ENCODE measurements around the gene ANO8. TPM values are rescaled to one million over a fixed set of nuclear protein-coding genes. Genes with fewer than 3 reads are reported as not detected.

ANO8 gene
- total RNA-seq, 4 donors from 2014 or later: 1.3 to 6.2 (median 4.2) TPM

GRCh38 chr19:17327068-17327653 lies 7.5 kb downstream of the ANO8 start:
- Histone ChIP-seq H3K27me3 (peaks cover 30% of the 10 kb centered on the region), H3K27ac (no peak overlapping the region), H3K4me1 (peaks cover 0 to 63% (median 10%) of the 10 kb centered on the region in 3 donors), H3K36me3 (peaks cover 0 to 41% of the 10 kb centered on the region in 2 donors), H3K9me3 (no peaks in the 10 kb centered on the region), H3K4me3 (no peak overlapping the region)
- TF ChIP-seq POLR2AphosphoS5 (IDR thresholded peaks at IDR 0.05) (no peak), EP300 (IDR thresholded peaks at IDR 0.05) (no peak), POLR2A (IDR thresholded peaks at IDR 0.05) (no peak), CTCF (IDR thresholded peaks at IDR 0.05) (no peak)
- 100% methylated on average over 1 of the region's 27 CpGs; no CpG with 5 or more reads in 1 of the 2 donors for WGBS, 2 donors (ENCODE audit: low coverage in 1 of 2)
- ATAC-seq: no peak

GRCh38 chr19:17326595-17326966 lies 8.1 kb downstream of the ANO8 start:
- H3K4me3 ChIP-seq: no peak overlapping the region

GRCh38 chr19:17325881-17326594 lies 8.6 kb downstream of the ANO8 start:
- WGBS, 2 donors (ENCODE audit: low coverage in 1 of 2): 79 to 80% methylated on average over 8 to 13 of the region's 17 CpGs
- peak overlapping the region in 1 of 4 donors; percentile 20 for H3K27ac ChIP-seq

More at GRCh38 chr19:17326595-17326966, 8.1 kb downstream of the ANO8 start:
- Histone ChIP-seq H3K36me3 (peaks cover 0 to 47% of the 10 kb centered on the region in 2 donors), H3K27ac (no peak overlapping the region), H3K4me1 (peaks cover 0 to 63% (median 10%) of the 10 kb centered on the region in 3 donors), H3K9me3 (no peaks in the 10 kb centered on the region), H3K27me3 (peaks cover 30% of the 10 kb centered on the region)
- no peak for ATAC-seq
- no peak for TF ChIP-seq POLR2AphosphoS5 (IDR thresholded peaks at IDR 0.05)
- TF ChIP-seq CTCF (IDR thresholded peaks at IDR 0.05): no peak
- no peak for TF ChIP-seq EP300 (IDR thresholded peaks at IDR 0.05)
- TF ChIP-seq POLR2A (IDR thresholded peaks at IDR 0.05): no peak
- whole genome bisulfite sequencing, 2 donors (ENCODE audit: low coverage in 1 of 2): 60 to 80% methylated on average over 1 to 10 of the region's 11 CpGs

GRCh38 chr19:17325133-17325532 lies 9.5 kb downstream of the ANO8 start:
- Histone ChIP-seq H3K9me3 (no peaks in the 10 kb centered on the region), H3K27ac (no peak overlapping the region), H3K4me3 (no peak overlapping the region), H3K36me3 (peaks cover 0 to 48% of the 10 kb centered on the region in 2 donors), H3K4me1 (peaks cover 0 to 63% (median 10%) of the 10 kb centered on the region in 3 donors), H3K27me3 (peaks cover 15% of the 10 kb centered on the region)
- no CpG with 5 or more reads among the region's 20 CpGs for WGBS, 2 donors (ENCODE audit: low coverage in 1 of 2)
- no peak for TF ChIP-seq POLR2A (IDR thresholded peaks at IDR 0.05)
- no peak for TF ChIP-seq EP300 (IDR thresholded peaks at IDR 0.05)
- TF ChIP-seq CTCF (IDR thresholded peaks at IDR 0.05): no peak
- TF ChIP-seq POLR2AphosphoS5 (IDR thresholded peaks at IDR 0.05): no peak
- no peak for ATAC-seq

More at GRCh38 chr19:17325881-17326594, 8.6 kb downstream of the ANO8 start:
- no peak for TF ChIP-seq CTCF (IDR thresholded peaks at IDR 0.05)
- TF ChIP-seq POLR2AphosphoS5 (IDR thresholded peaks at IDR 0.05): no peak
- TF ChIP-seq EP300 (IDR thresholded peaks at IDR 0.05): no peak
- TF ChIP-seq POLR2A (IDR thresholded peaks at IDR 0.05): no peak
- H3K27me3 ChIP-seq: peaks cover 24% of the 10 kb centered on the region
- peaks cover 0 to 48% of the 10 kb centered on the region in 2 donors for H3K36me3 ChIP-seq
- ATAC-seq: no peak
- H3K4me1 ChIP-seq: peaks cover 0 to 63% (median 10%) of the 10 kb centered on the region in 3 donors
- H3K4me3 ChIP-seq: no peak overlapping the region
- no peaks in the 10 kb centered on the region for H3K9me3 ChIP-seq
